SK-N-SH (cell line): Measurements from ENCODE around the gene BRD7. TPM values are rescaled to one million over a fixed set of nuclear protein-coding genes. Genes with fewer than 3 reads are reported as not detected.

Experiments used
- CTCF ChIA-PET: fragments of 300-600, 350-600 bp; formaldehyde crosslinking; extraction: SDS; loops from one replicate; lab custom pipeline; 2021; lab: Yijun Ruan, JAX
- POLR2A ChIA-PET: fragments of 350-600 bp; sonication (Branson Sonifier 250); formaldehyde crosslinking; extraction: SDS; loops from one replicate; lab custom pipeline; 2020; ENCODE audit warnings: antibody characterized with exemption, inconsistent platforms; lab: Yijun Ruan, JAX
- DNase-seq: peaks from one replicate; pipeline ENCODE4 v3.0.0; 2012
- H2AFZ ChIP-seq: fragments of 200-600 bp; sonication (generic); 2 replicates; pipeline ENCODE4 v1.8.1; 2016; ENCODE audit warnings: antibody characterized with exemption, mild to moderate bottlenecking, low read depth
- H3F3A ChIP-seq: fragments of 200-600 bp; sonication (generic); replicated peaks from 2 replicates; pipeline ENCODE3; 2016; ENCODE audit warnings: antibody characterized with exemption, mild to moderate bottlenecking; ENCODE audit not compliant: insufficient read depth
- H3K27ac ChIP-seq, 2 experiments: fragments of 200-500 bp in 1 of 2; fragments of 200-600 bp in 1 of 2; sonication (Bioruptor generic) in 1 of 2; sonication (generic), shearing (Covaris generic) in 1 of 2; 2 replicates each; pipeline versions ENCODE4 v1.5.1 to v1.6.1; 2014 to 2016; ENCODE audit warnings: low read depth in 2 of 2, inconsistent platforms in 1 of 2, low read length in 1 of 2, mild to moderate bottlenecking in 1 of 2, mixed read lengths in 1 of 2
- H3K27me3 ChIP-seq: fragments of 200-600 bp; sonication (generic), shearing (Covaris generic); 2 replicates; pipeline ENCODE4 v1.6.1; 2016; ENCODE audit warnings: mixed run types; ENCODE audit not compliant: insufficient read depth
- H3K36me3 ChIP-seq, 2 experiments: fragments of 200-500 bp in 1 of 2; fragments of 200-600 bp in 1 of 2; sonication (Bioruptor generic) in 1 of 2; sonication (generic) in 1 of 2; replicated peaks in 1 of 2; 2 replicates each; pipeline versions ENCODE3 to v1.5.1; 2014 to 2016; ENCODE audit warnings: low read length in 1 of 2, mild to moderate bottlenecking in 1 of 2; ENCODE audit not compliant: insufficient read depth in 2 of 2, control insufficient read depth in 1 of 2
- H3K4me1 ChIP-seq, 2 experiments: fragments of 200-500 bp in 1 of 2; fragments of 200-600 bp in 1 of 2; sonication (Bioruptor generic) in 1 of 2; sonication (generic), shearing (Covaris generic) in 1 of 2; 2 replicates each; pipeline versions ENCODE4 v1.5.1 to v1.6.1; 2014 to 2016; ENCODE audit warnings: low read depth in 1 of 2, low read length in 1 of 2, mixed run types in 1 of 2; ENCODE audit not compliant: insufficient read depth in 2 of 2, control insufficient read depth in 1 of 2
- H3K4me2 ChIP-seq: fragments of 200-600 bp; sonication (generic), shearing (Covaris generic); 2 replicates; pipeline ENCODE4 v1.6.1; 2017; ENCODE audit warnings: mixed run types
- H3K4me3 ChIP-seq, 2 experiments: fragments of 200-500 bp in 1 of 2; fragments of 200-600 bp in 1 of 2; sonication (Bioruptor generic) in 1 of 2; sonication (generic), shearing (Covaris generic) in 1 of 2; 2 replicates each; pipeline versions ENCODE4 v1.5.1 to v1.8.1; 2014 to 2016; ENCODE audit warnings: low read depth in 2 of 2, inconsistent platforms in 1 of 2, low read length in 1 of 2, mild to moderate bottlenecking in 1 of 2, mixed read lengths in 1 of 2, moderate library complexity in 1 of 2
- H3K79me2 ChIP-seq: fragments of 200-600 bp; sonication (generic); 2 replicates; pipeline ENCODE4 v1.8.1; 2017; ENCODE audit warnings: mild to moderate bottlenecking; ENCODE audit not compliant: insufficient read depth
- H3K9ac ChIP-seq: fragments of 200-600 bp; sonication (generic); 2 replicates; pipeline ENCODE4 v1.6.1; 2017; ENCODE audit warnings: mixed run types
- H3K9me2 ChIP-seq: fragments of 200-600 bp; sonication (generic); 2 replicates; pipeline ENCODE4 v1.6.1; 2017; ENCODE audit warnings: mixed run types
- H3K9me3 ChIP-seq: fragments of 200-600 bp; sonication (generic); 2 replicates; pipeline ENCODE4 v1.6.1; 2017; ENCODE audit warnings: mixed run types, mild to moderate bottlenecking, moderate library complexity
- H4K20me1 ChIP-seq: fragments of 200-600 bp; sonication (generic); 2 replicates; pipeline ENCODE4 v1.6.1; 2017; ENCODE audit warnings: mild to moderate bottlenecking, mixed run types; ENCODE audit not compliant: insufficient read depth
- CHD2 ChIP-seq: fragments of 150-350 bp; IDR thresholded peaks from 2 replicates; pipeline ENCODE4 v1.6.1; 2018; ENCODE audit warnings: low read length; ENCODE audit not compliant: partially characterized antibody
- EP300 ChIP-seq, 2 experiments: IDR thresholded peaks; 2 replicates each; pipeline versions ENCODE4 v1.4.0 to v1.6.1; 2012; ENCODE audit warnings: borderline replicate concordance in 1 of 2, low read depth in 1 of 2, low read length in 1 of 2
- EZH2phosphoT487 ChIP-seq: fragments of 200-600 bp; sonication (generic); IDR thresholded peaks from 2 replicates; pipeline ENCODE4 v1.6.1; 2017; ENCODE audit warnings: low read depth, mixed run types, mild to moderate bottlenecking, antibody characterized with exemption, moderate library complexity, borderline replicate concordance
- FOXJ3 ChIP-seq: sonication (generic); formaldehyde crosslinking; IDR thresholded peaks from 2 replicates; pipeline ENCODE4 v1.5.1; 2020; ENCODE audit warnings: mild to moderate bottlenecking, missing genetic modification reagents
- GABPA ChIP-seq: IDR thresholded peaks from 2 replicates; pipeline ENCODE4 v1.4.0; 2012; ENCODE audit warnings: low read depth, mild to moderate bottlenecking
- POLR2AphosphoS5 ChIP-seq: IDR thresholded peaks from 2 replicates; pipeline ENCODE4 v1.6.1; 2012; ENCODE audit warnings: low read depth, low read length
- RAD21 ChIP-seq: IDR thresholded peaks from 2 replicates; pipeline ENCODE4 v1.6.1; 2012; ENCODE audit warnings: mild to moderate bottlenecking, low read length
- RCOR1 ChIP-seq: fragments of 150-350 bp; IDR thresholded peaks from 2 replicates; pipeline ENCODE4 v1.6.1; 2017; ENCODE audit warnings: antibody characterized with exemption, low read length
- RXRA ChIP-seq: IDR thresholded peaks from 2 replicates; pipeline ENCODE4 v1.4.0; 2012; ENCODE audit warnings: low read depth, mild to moderate bottlenecking, borderline replicate concordance
- TCF12 ChIP-seq: IDR thresholded peaks from 2 replicates; pipeline ENCODE4 v1.4.0; 2012
- YY1 ChIP-seq: IDR thresholded peaks from 2 replicates; pipeline ENCODE4 v1.4.0; 2012; ENCODE audit warnings: low read depth, mild to moderate bottlenecking
- WGBS: methylation state at CpG from one replicate; pipeline ENCODE4 v1.1.6; 2017; ENCODE audit warnings: low lambda C conversion rate; 5-methylcytosine and 5-hydroxymethylcytosine counted together
- polyA plus RNA-seq, 3 experiments: library from polyadenylated mRNA; depleted of rRNA; stranded (reverse); fragments of >200 nt; gene quantifications; 2 replicates each; pipeline ENCODE4 v1.2.3, GENCODE V29; 2012
- TF ChIP-seq, protein P1 (sequence below): IDR thresholded peaks from 2 replicates; pipeline ENCODE4 v1.4.0; 2012; ENCODE audit warnings: low read depth, borderline replicate concordance
- TF ChIP-seq, protein P2 (sequence below): IDR thresholded peaks from 2 replicates; pipeline ENCODE4 v1.4.0; 2012; ENCODE audit warnings: low read depth, borderline replicate concordance
- TF ChIP-seq, protein P3 (sequence below): IDR thresholded peaks from 2 replicates; pipeline ENCODE4 v1.4.0; 2012; ENCODE audit warnings: low read depth
- TF ChIP-seq, protein P4 (sequence below): IDR thresholded peaks from 2 replicates; pipeline ENCODE4; 2012

The BRD7 gene
- polyA plus RNA-seq, 1 of the 3 experiments (the other 2 are of a cell fraction), result 32.9 TPM

DNA sequence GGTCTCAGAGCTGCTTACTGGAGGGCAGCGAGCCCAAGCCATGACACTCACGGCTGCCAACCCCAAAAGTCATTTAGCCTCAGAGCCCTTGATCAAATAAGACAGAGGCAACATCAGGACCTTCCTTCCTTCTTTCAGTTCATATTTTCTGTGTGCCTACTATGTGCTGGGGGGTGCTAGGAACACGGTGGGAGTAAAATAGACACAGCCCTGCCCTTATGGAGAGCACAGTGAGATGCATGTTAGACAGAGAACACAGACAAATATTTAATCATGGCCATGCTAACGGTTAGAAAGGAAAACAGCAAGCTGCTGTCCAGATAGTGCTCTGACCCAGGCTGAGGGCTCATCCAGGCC, 4.5 kb upstream of the BRD7 start:
- no peak for DNase-seq
- ChIA-PET POLR2A (interaction anchor here (1.2 to 1.4 kb wide), 2 partner anchors 18 to 292 kb away, joined by 4 to 5 read pairs; no protein-coding TSS in a partner anchor), CTCF (interaction anchor here (0.8 to 16.9 kb wide), 19 partner anchors 10 to 433 kb away, joined by 3 to 326 read pairs (median 5); no protein-coding TSS in a partner anchor)
- Histone ChIP-seq H3K4me1 (peaks cover 0 to 26% of the 10 kb centered on the region in 2 experiments; a peak in 1 of 4 replicates), H3K79me2 (peaks cover 2% of the 10 kb centered on the region), H3K27me3 (no peaks in the 10 kb centered on the region), H3F3A (no peaks in the 10 kb centered on the region), H3K4me3 (no peak overlapping the region), H3K9me2 (no peaks in the 10 kb centered on the region), H4K20me1 (no peaks in the 10 kb centered on the region), H3K36me3 (no peaks in the 10 kb centered on the region), H3K27ac (peak overlapping the region in 1 of 2 experiments; percentile 67; a peak in 1 of 4 replicates), H3K4me2 (no peak overlapping the region), H2AFZ (no peak overlapping the region), H3K9ac (no peak overlapping the region), H3K9me3 (no peaks in the 10 kb centered on the region)
- no peak for TF ChIP-seq RAD21
- no peak for TF ChIP-seq CHD2
- no peak for TF ChIP-seq EP300 (IDR thresholded peaks at IDR 0.05; ENCODE audit: borderline replicate concordance in 1 of 2, low read depth in 1 of 2, low read length in 1 of 2)
- no peak for TF ChIP-seq POLR2AphosphoS5
- TF ChIP-seq, protein P1, sequence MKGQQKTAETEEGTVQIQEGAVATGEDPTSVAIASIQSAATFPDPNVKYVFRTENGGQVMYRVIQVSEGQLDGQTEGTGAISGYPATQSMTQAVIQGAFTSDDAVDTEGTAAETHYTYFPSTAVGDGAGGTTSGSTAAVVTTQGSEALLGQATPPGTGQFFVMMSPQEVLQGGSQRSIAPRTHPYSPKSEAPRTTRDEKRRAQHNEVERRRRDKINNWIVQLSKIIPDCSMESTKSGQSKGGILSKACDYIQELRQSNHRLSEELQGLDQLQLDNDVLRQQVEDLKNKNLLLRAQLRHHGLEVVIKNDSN, result no peak
- TF ChIP-seq, protein P2, sequence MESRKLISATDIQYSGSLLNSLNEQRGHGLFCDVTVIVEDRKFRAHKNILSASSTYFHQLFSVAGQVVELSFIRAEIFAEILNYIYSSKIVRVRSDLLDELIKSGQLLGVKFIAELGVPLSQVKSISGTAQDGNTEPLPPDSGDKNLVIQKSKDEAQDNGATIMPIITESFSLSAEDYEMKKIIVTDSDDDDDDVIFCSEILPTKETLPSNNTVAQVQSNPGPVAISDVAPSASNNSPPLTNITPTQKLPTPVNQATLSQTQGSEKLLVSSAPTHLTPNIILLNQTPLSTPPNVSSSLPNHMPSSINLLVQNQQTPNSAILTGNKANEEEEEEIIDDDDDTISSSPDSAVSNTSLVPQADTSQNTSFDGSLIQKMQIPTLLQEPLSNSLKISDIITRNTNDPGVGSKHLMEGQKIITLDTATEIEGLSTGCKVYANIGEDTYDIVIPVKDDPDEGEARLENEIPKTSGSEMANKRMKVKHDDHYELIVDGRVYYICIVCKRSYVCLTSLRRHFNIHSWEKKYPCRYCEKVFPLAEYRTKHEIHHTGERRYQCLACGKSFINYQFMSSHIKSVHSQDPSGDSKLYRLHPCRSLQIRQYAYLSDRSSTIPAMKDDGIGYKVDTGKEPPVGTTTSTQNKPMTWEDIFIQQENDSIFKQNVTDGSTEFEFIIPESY, result no peak
- TF ChIP-seq EZH2phosphoT487, result no peak
- TF ChIP-seq FOXJ3 (CRISPR knock-in tag), result no peak
- WGBS, result 61% methylated on average over 4 of the region's 4 CpGs

DNA sequence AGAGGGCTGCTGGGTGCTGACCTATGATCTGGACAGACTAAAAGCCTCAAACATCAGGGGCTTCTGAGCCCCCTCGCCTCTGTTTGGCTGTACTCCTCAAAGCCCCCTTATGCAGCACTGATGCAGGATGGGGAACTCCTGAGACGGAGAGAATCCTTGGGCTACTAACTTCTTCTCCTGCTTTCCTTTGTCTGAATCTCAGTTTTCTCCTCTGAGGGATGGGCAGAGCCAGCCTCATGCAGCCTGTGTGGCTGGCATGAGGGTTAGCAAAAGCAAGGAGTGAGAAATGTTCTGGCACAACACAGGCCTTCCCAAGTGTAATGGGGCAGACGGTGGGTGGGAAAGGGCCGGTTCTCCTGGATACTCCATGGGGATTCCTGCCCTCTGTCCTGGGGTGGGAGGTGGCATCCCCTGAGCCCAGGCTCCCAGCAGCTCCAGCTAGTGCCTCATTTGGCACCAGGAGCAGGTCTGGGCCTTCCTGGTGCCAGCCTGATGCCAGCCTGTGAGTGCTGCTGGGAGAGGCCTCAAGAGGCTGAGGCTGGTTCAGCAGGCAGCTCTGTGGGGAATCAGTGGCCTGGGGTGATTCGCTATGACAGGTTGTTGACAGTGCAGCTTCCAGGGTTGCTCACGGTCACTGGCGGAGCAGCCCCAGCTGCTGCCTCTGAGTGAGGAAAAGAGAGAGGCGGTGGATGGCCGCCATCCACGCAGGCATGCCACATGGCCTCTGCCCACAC, 4.0 kb upstream of the BRD7 start:
- peak; percentile 58 for DNase-seq
- Histone ChIP-seq H4K20me1 (no peaks in the 10 kb centered on the region), H3K36me3 (no peaks in the 10 kb centered on the region), H3K79me2 (peaks cover 8% of the 10 kb centered on the region), H3K4me3 (no peak overlapping the region), H3K9me3 (no peaks in the 10 kb centered on the region), H3K4me2 (no peak overlapping the region), H3F3A (no peaks in the 10 kb centered on the region), H3K9ac (no peak overlapping the region), H3K27me3 (no peaks in the 10 kb centered on the region), H3K27ac (peak overlapping the region in 1 of 2 experiments; percentile 67; a peak in 2 of 4 replicates)
- WGBS, result 71% methylated on average over 5 of the region's 10 CpGs
- ChIA-PET CTCF (interaction anchor here (0.6 to 16.9 kb wide), 30 partner anchors 11 to 434 kb away, joined by 3 to 326 read pairs (median 5); no protein-coding TSS in a partner anchor), POLR2A (interaction anchor here (1.2 to 1.4 kb wide), 2 partner anchors 18 to 293 kb away, joined by 4 to 5 read pairs; no protein-coding TSS in a partner anchor)
- TF ChIP-seq CHD2, result peak; percentile 33
- TF ChIP-seq POLR2AphosphoS5, result no peak
- TF ChIP-seq TCF12, result peak; percentile 69; the same call in 1 of the 2 replicates
- no peak for TF ChIP-seq GABPA
- no peak for TF ChIP-seq RXRA
- TF ChIP-seq, protein P3, sequence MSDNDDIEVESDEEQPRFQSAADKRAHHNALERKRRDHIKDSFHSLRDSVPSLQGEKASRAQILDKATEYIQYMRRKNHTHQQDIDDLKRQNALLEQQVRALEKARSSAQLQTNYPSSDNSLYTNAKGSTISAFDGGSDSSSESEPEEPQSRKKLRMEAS, result peak; percentile 57; the same call in 1 of the 2 replicates
- TF ChIP-seq, protein P4, sequence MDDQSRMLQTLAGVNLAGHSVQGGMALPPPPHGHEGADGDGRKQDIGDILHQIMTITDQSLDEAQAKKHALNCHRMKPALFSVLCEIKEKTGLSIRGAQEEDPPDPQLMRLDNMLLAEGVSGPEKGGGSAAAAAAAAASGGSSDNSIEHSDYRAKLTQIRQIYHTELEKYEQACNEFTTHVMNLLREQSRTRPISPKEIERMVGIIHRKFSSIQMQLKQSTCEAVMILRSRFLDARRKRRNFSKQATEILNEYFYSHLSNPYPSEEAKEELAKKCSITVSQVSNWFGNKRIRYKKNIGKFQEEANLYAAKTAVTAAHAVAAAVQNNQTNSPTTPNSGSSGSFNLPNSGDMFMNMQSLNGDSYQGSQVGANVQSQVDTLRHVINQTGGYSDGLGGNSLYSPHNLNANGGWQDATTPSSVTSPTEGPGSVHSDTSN, result peak; percentile 71
- TF ChIP-seq RCOR1, result no peak
- TF ChIP-seq YY1, result no peak
- TF ChIP-seq, protein P2, result no peak
- TF ChIP-seq, all 33 proteins: peak for 4
- Histone ChIP-seq H2AFZ (no peak overlapping the region), H3K4me1 (peaks cover 0 to 28% of the 10 kb centered on the region in 2 experiments; a peak in 2 of 4 replicates), H3K9me2 (no peaks in the 10 kb centered on the region)
